GM12891 (cell line): ENCODE data around the gene PUS1.

Experiments used
- POLR2A ChIP-seq: IDR thresholded peaks from 2 replicates; pipeline ENCODE4 v1.6.1; 2011; ENCODE audit warnings: low read depth, low read length, control low read depth
- POLR2AphosphoS5 ChIP-seq: IDR thresholded peaks from 2 replicates; pipeline ENCODE4 v1.6.1; 2011; ENCODE audit warnings: low read depth, low read length, control low read depth
- POU2F2 ChIP-seq: IDR thresholded peaks from 2 replicates; pipeline ENCODE4 v1.6.1; 2011; ENCODE audit warnings: low read depth, mild to moderate bottlenecking, control low read depth, low read length, moderate library complexity
- SPI1 ChIP-seq: IDR thresholded peaks from 2 replicates; pipeline ENCODE4 v1.6.1; 2011; ENCODE audit warnings: low read depth, low read length, control low read depth
- TAF1 ChIP-seq: IDR thresholded peaks from 2 replicates; pipeline ENCODE4 v1.6.1; 2011; ENCODE audit warnings: low read depth, low read length, control low read depth

- TF ChIP-seq POLR2AphosphoS5: no peak
- no peak for TF ChIP-seq TAF1
- no peak for TF ChIP-seq POLR2A
- TF ChIP-seq POU2F2: no peak
- no peak for TF ChIP-seq SPI1
Measured at GRCh38 chr12:131934535-131934934, 5.5 kb downstream of the PUS1 start.
